Activated naive CD4-positive, alpha-beta T cell treated with anti-CD3 and anti-CD28 coated beads for 36 hours (primary cell): ENCODE measurements around the gene PARN. TPM values are rescaled to one million over a fixed set of nuclear protein-coding genes. Genes with fewer than 3 reads are reported as not detected.
"Not testable (repeated sequence)": the region's sequence is repeated elsewhere in the genome, so short reads cannot be mapped to it uniquely, and the experiment has no call there.

ENCODE experiments used
- CTCF ChIA-PET: fragments of 350-600 bp; sonication (Branson Sonifier 250); formaldehyde crosslinking; loops from one replicate; lab custom pipeline; 2021; ENCODE audit warnings: antibody characterized with exemption; lab: Charles Lee
- DNase-seq: peaks from one replicate; pipeline ENCODE4 v3.0.0-alpha.2; 2020
- H3K27ac Mint-ChIP-seq: one replicate; pipeline ENCODE4 v1.8.0; 2021; ENCODE audit warnings: mild to moderate bottlenecking, mixed read lengths
- H3K27me3 Mint-ChIP-seq: one replicate; pipeline ENCODE4 v1.8.0; 2021; ENCODE audit warnings: low read depth, mixed read lengths
- H3K36me3 Mint-ChIP-seq: one replicate; pipeline ENCODE4 v1.8.0; 2021; ENCODE audit warnings: low read depth, mixed read lengths
- H3K4me1 Mint-ChIP-seq: one replicate; pipeline ENCODE4 v1.8.0; 2021; ENCODE audit warnings: low read depth, mixed read lengths
- H3K4me3 Mint-ChIP-seq: one replicate; pipeline ENCODE4 v1.8.0; 2021; ENCODE audit warnings: mild to moderate bottlenecking, moderate library complexity, mixed read lengths
- H3K9me3 Mint-ChIP-seq: one replicate; pipeline ENCODE4 v1.8.0; 2021; ENCODE audit warnings: mixed read lengths
- intact Hi-C: fragments of 100-400 bp; cut with micrococcal nuclease; formaldehyde crosslinking; loops from one replicate; pipeline ENCODE4 v1.15.1; 2023
- total RNA-seq, 2 experiments: library from RNA; stranded (reverse); gene quantifications; one replicate each; pipeline ENCODE4 v1.2.3, GENCODE V29; 2021

Gene PARN
- total RNA-seq, 2 experiments from 2014 or later = 41.8 to 44.0 TPM

DNA sequence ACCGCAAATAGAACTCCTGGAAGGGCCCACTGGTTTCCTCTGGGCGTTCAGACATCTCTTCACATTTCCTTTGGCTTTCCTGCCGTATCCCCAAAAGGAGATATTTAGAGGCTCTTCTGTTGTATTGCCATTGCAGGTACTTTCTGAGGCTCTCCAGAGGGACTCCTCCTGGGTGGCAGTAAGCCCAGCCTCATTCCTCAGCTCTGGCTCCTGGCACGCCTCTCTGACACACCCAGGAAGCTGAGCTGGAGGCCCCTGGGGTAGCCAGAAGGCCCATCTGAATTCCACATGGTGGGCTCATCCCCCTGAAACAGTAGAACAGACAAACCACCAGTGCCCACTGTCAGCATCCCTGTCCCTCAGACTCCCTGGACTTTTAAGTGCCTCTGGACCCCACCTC lies 206.7 kb downstream of the PARN start:
- DNase-seq = no peak
- Mint-ChIP-seq H3K36me3 (peaks cover 5% of the 10 kb centered on the region), H3K9me3 (no peaks in the 10 kb centered on the region), H3K4me1 (no peaks in the 10 kb centered on the region), H3K4me3 (no peak overlapping the region), H3K27me3 (no peaks in the 10 kb centered on the region), H3K27ac (no peak overlapping the region)
- CTCF ChIA-PET = no interaction called here
- intact Hi-C loops = no loop called here

DNA sequence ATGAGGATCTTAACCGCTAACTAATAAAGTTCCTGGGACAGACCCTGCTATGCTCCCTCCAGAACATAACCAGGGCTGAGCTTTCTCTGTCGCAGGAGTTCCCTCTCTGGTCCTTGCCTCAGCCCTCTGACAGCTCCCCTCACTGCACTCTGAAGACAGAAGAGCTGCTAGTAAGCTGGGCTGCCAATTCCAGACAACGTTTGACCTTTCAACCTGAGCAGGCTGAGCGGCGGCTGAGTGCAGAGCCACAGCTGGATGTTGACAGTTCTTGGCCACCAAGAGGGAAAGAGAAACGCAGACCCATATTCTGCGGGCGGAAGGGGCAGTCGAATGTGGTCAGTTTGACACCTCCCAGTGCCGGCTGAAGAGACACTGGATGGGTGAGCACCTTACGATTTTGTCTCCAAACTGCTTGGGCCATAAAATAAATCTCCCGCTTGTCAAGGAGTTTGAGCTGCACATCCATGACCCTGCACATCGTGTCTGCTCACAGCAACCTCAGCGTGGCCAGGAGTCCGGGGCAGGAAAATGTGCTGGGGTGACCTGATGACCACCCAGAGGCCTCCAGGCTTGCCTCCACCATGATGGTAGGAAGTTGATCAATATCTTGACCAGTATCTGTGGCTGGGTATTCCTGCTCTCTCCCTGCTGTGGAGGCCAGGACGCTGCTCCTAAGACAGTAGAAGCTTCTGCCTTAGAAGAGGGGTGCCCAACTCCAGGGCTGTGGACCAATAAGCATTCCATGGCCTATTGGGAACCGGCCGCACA lies 209.2 kb downstream of the PARN start:
- CTCF ChIA-PET = no interaction called here
- Mint-ChIP-seq H3K4me1 (no peaks in the 10 kb centered on the region), H3K27ac (no peak overlapping the region), H3K27me3 (no peaks in the 10 kb centered on the region), H3K36me3 (peaks cover 1% of the 10 kb centered on the region), H3K9me3 (no peaks in the 10 kb centered on the region), H3K4me3 (no peak overlapping the region)
- no peak for DNase-seq
- intact Hi-C loops = no loop called here

DNA sequence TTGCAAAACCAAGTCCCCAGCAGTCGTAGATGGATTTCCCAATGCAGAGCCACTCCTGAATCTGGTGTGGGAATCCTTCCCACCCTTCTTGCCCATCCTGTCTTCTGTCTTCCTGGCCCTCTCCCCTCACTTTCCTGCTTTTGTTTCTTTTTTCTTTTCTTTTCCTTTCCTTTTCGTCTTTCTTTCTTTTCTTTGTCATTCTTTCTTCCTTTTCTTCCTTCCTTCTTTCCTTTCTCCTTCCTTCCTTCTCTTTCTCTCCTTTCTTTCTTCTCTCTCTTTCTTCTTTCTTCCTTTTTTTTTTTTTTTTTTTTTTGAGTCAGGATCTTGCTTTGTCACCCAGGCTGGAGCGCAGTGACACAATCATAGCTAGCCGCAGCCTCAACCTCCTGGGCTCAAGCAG lies 209.8 kb downstream of the PARN start:
- H3K27ac Mint-ChIP-seq, H3K4me1 Mint-ChIP-seq, DNase-seq, H3K36me3 Mint-ChIP-seq, CTCF ChIA-PET, H3K9me3 Mint-ChIP-seq, H3K4me3 Mint-ChIP-seq, H3K27me3 Mint-ChIP-seq, intact Hi-C loops: not testable (repeated sequence)

DNA sequence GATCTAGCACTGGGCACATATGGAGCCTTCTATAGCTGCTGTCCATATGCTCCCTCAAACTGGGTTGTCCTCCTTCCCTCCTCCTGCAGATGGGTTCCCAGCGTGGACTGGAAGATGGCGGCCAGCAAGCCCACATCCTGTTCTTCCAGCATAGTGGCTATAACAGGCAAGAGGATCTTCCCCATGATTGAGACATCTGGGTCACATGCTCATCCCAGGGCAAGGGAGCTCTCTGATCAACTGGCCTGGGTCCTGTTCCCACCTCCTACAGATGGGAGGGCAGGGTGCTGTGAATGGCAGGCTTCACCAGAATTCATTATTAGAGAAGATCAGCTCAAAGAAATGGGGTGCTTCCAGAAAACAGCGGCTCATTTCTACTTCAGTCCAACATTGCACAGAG lies 210.2 kb downstream of the PARN start:
- Mint-ChIP-seq H3K4me1 (no peaks in the 10 kb centered on the region), H3K9me3 (no peaks in the 10 kb centered on the region), H3K27me3 (no peaks in the 10 kb centered on the region), H3K27ac (no peak overlapping the region), H3K4me3 (no peak overlapping the region), H3K36me3 (peaks cover 1% of the 10 kb centered on the region)
- CTCF ChIA-PET = no interaction called here
- intact Hi-C loops = no loop called here
- no peak for DNase-seq

DNA sequence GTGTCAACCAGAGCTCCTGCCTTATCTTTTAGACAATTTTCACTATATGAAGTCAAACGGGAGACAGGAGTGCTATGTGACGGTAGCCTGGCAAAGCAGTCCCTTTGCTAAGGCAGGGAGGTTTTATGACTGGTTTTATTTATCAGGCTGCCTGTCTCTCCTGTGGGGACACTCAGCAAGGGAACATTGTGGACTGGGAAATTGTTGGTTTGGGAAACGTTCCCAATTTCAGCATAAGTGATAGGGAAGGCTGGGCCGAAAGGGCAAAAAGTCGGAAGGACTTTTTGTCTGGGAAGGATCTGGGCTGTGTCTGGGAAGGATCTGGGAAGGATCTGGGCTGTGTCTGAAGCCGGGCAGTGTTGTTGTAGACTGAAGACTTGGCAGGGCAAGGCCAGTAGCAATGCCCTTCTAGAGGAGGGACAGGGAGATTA lies 211.2 kb downstream of the PARN start:
- intact Hi-C loops = no loop called here

DNA sequence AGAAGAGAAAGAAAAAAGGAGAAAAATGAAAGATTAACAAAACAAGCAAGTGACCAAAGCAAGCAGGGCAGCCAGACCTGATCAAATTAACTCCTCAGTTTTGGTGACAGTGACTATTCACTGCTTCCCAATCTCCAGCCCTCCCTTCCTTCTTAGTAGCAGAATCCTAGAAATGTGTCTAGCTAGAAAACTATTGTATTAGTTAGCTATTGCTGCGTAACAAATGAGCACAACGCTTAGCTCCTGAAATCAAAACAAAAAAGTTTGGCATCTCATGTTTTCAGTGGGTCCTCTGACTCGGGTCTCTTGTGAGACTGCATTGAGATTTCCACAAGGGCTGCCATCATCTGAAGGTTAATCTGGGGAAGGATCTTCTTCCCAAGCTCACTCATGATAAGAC lies 213.9 kb downstream of the PARN start:
- DNase-seq = no peak
- H3K36me3 Mint-ChIP-seq = no peaks in the 10 kb centered on the region
- no peak overlapping the region for H3K27ac Mint-ChIP-seq
- CTCF ChIA-PET = no interaction called here
- no peak overlapping the region for H3K4me3 Mint-ChIP-seq
- H3K4me1 Mint-ChIP-seq = no peaks in the 10 kb centered on the region
- intact Hi-C loops = no loop called here
- no peaks in the 10 kb centered on the region for H3K9me3 Mint-ChIP-seq
- no peaks in the 10 kb centered on the region for H3K27me3 Mint-ChIP-seq

More for the DNA sequence above, 211.2 kb downstream of the PARN start:
- H3K36me3 Mint-ChIP-seq = peaks cover 1% of the 10 kb centered on the region
- no peaks in the 10 kb centered on the region for H3K4me1 Mint-ChIP-seq
- no peak overlapping the region for H3K27ac Mint-ChIP-seq
- no peak for DNase-seq
- no peaks in the 10 kb centered on the region for H3K27me3 Mint-ChIP-seq
- CTCF ChIA-PET = interaction anchor here (0.6 kb wide), 1 partner anchor 48 kb away, joined by 3 read pairs; no protein-coding TSS in a partner anchor
- no peak overlapping the region for H3K4me3 Mint-ChIP-seq
- no peaks in the 10 kb centered on the region for H3K9me3 Mint-ChIP-seq

DNA sequence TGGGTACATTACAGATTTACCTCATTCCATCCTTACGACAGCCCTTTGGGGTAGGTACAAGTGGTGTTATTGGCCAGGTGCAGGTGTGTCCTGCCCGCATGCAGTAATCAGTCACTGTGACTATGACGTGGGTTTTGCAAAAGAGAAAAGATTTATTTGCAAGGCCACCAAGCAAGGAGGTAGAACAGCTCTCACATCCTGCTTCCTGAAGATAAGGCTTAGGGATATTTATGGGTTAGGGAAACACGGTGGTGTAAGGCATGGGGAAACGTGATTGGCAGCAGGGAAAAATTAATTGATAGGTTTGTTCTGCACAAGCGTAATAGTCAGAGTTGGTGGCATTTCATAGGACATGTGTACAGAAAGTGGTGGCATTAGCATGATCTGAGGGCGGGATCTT lies 214.8 kb downstream of the PARN start:
- Mint-ChIP-seq H3K27ac (no peak overlapping the region), H3K27me3 (no peaks in the 10 kb centered on the region), H3K4me1 (no peaks in the 10 kb centered on the region), H3K36me3 (no peaks in the 10 kb centered on the region), H3K4me3 (no peak overlapping the region), H3K9me3 (no peaks in the 10 kb centered on the region)
- intact Hi-C loops = no loop called here
- CTCF ChIA-PET = interaction anchor here (0.9 kb wide), 1 partner anchor 165 kb away, joined by 3 read pairs; no protein-coding TSS in a partner anchor
- no peak for DNase-seq

DNA sequence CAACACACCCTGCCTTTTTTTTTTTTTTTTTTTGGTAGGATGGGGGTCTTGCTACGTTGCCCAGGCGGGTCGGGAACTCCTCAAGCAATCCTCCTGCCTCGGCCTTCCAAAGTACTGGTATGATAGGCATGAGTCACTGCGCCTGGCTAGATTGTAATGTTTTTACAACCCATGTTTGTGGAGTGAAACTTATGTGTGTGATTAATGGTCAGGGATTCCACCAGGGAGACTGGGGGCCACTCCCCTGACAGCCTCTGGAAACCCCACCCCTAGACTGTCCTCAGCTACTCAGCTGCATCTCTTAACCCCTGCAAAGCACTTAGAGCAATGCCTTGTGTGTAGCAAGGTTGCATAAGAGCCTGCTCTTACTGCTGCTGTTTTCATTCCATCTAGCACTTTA lies 220.5 kb downstream of the PARN start:
- CTCF ChIA-PET = no interaction called here
- no peak overlapping the region for H3K27ac Mint-ChIP-seq
- intact Hi-C loops = no loop called here
- no peak overlapping the region for H3K4me3 Mint-ChIP-seq
- no peak for DNase-seq
- no peaks in the 10 kb centered on the region for H3K36me3 Mint-ChIP-seq
- no peaks in the 10 kb centered on the region for H3K9me3 Mint-ChIP-seq
- no peaks in the 10 kb centered on the region for H3K27me3 Mint-ChIP-seq
- peaks cover 4% of the 10 kb centered on the region for H3K4me1 Mint-ChIP-seq

DNA sequence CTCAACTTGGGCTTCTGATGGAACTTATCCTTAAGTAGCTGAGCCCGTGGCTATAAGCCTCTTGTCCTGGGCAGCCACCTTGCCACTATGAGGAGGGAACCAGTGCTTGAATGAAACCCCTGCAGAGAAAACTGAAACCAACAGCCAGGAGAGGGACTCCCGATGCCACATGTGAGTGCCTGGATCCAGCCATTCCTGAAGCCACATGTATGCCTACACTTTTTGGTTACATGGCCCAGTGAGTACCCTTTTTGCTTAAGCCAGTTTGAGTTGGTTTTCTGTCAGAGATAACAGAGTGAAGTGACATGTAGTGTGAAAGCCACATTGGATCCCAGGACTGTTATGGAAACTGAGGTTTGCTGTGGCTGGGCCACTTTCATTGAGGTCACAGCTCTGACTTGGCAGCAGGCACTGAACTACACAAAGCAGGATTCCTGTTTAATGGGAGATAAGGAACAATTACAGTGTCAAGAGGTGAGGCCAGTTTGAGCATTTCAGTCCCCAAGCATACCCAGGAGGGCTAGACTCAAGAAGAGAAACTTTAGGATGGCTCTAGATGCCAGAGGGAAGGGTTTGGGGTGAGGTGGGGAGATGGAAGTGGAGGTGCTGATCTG lies 222.2 kb downstream of the PARN start:
- Mint-ChIP-seq H3K36me3 (no peaks in the 10 kb centered on the region), H3K4me1 (peaks cover 4% of the 10 kb centered on the region), H3K27ac (no peak overlapping the region), H3K27me3 (no peaks in the 10 kb centered on the region), H3K9me3 (no peaks in the 10 kb centered on the region), H3K4me3 (no peak overlapping the region)
- CTCF ChIA-PET = interaction anchor here (0.6 kb wide), 1 partner anchor 224 kb away, joined by 5 read pairs; no protein-coding TSS in a partner anchor
- no peak for DNase-seq
- intact Hi-C loops = no loop called here

DNA sequence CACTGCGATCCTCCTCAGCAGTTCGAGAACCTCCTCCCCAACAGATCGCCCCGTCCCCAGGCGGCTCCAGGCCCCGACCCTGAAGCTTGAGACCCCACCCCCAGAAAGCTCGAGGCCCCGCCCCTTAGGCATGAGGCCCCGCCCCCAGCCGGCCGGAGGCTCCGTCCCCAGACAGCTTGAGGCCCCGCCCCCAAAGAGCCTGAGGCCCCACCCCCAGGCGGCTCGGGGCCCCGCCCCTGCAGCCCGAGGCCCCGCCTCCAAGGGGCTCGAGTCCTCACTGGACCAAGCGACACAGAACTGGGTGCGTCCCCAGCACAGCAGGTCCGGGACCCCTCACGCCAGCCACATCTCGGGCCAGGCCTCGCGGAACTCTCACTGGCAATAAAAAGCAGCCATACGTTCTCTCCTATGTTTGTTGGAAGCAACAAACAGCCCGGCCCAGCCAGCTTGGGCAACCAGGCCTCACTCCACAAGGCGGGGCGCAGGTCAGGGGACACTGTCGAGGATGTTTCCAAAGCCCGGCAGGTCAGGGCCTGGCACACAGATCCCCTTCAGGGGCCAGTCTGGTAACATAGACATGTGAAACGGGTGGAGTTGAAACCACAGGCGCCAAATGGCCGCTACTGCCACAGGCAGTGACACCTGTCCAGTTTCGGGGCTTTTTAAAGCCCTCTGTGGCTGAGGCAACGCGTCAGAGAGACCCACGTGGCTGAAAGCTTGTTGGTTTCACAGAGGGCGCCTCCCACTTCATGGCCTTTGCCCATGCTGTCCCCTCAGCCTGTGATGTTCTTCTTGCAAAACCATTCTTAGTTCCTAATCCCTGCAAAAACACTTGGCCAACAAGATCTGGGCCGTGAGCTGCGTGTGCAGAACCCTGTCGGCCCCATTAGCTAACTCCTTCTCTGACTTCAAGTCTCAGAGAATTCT lies 224.2 kb downstream of the PARN start:
- Mint-ChIP-seq H3K4me1 (peaks cover 4% of the 10 kb centered on the region), H3K27ac (no peak overlapping the region), H3K27me3 (no peaks in the 10 kb centered on the region), H3K9me3 (no peaks in the 10 kb centered on the region), H3K36me3 (no peaks in the 10 kb centered on the region), H3K4me3 (no peak overlapping the region)
- CTCF ChIA-PET = no interaction called here
- intact Hi-C loops = no loop called here
- peak; percentile 17 for DNase-seq

DNA sequence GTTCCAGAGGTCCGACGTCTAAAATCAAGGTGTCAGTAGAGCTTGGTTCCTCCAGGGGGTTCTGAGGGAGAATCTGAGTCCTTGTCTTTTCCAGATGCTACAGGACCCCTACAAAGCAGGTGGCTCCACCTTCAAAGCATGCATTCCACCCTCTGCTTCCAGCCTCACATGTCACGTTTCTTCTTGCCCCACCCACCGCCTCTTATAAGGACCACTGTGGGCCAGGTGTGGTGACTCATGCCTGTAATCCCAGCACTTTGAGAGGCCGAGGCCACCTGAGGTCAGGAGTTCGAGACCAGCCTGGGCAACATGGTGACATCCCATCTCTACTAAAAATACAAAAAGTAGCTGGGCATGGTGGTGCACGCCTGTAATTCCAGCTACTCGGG lies 227.1 kb downstream of the PARN start:
- DNase-seq, intact Hi-C loops, H3K36me3 Mint-ChIP-seq, H3K4me1 Mint-ChIP-seq, H3K27ac Mint-ChIP-seq, H3K9me3 Mint-ChIP-seq, H3K4me3 Mint-ChIP-seq, H3K27me3 Mint-ChIP-seq: not testable (repeated sequence)
- CTCF ChIA-PET = interaction anchor here (0.6 kb wide), 1 partner anchor 54 kb away, joined by 3 read pairs; no protein-coding TSS in a partner anchor
